HG03159 (cell line): ENCODE data around the gene PRRT1.

Experiments used
- ATAC-seq: cut with Tn5 transposase; IDR thresholded peaks from one replicate; pipeline ENCODE4 v1.9.1; 2021; ENCODE audit warnings: mild to moderate bottlenecking, moderate library complexity; ENCODE audit not compliant: unreplicated experiment

PRRT1 gene

GRCh38 chr6:32175711-32176475 lies 24.2 kb upstream of the PRRT1 start, which contains the start of gene AGPAT1:
TSS of gene AGPAT1 (minus strand) at chr6:32176084. CDS start at chr6:32171496, 4,588 bp downstream.
- peak; percentile 36 for ATAC-seq

DNA sequence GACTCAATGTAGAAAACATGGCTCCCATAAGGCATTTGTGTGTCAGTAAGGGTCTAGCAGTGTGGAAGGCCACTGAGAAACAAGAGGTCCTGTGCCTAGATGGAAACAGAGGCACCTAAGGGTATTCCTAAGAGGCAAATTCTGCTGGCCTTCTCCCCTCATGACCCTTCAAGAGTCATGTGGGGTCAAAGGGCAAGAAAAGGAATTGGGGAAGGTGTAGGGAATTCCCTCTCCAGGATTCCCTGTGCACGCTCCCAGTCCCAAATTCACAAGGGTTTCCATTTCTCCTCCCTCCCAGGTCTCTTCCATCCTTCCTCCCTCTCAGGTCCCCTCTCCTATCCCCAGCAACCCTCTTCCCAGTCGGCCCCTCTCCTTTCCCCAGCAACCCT lies 23.6 kb upstream of the PRRT1 start:
- ATAC-seq, result no peak

- no peak for ATAC-seq
These were observed 22.7 kb upstream of the PRRT1 start for GRCh38 chr6:32174416-32174815.

DNA sequence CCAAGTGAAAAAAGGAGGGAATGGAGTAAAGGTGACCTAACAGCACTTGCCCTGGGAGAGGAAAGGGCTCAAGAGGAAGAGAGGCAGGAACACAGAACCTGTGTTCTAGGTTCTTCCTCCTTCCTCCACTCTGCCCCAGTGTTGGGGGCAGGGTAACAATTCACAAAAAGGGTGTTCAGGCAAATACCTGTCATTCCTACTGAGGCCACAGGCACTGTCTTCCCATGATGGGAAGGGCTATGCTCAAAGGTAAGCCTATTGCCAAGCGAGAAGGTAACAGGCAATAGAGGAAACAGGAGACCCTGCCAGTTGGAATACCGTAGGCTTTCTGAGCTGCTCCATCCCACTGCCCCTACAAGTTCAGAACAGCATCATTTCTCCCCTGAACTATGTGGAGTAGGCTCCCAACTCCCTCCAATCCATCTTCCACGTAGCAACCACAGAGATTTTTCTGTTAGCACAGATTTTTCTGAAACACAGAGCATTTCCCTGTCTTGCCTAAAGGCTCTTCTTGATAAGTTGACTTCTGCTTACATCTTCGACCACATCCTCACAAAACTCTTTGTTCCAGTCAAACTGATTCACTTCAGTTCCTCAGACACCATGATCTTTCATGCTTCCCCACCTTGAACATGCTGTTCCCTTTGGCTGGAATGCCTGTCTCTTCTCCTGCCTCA lies 21.4 kb upstream of the PRRT1 start:
- ATAC-seq, result no peak

GRCh38 chr6:32171234-32171633 lies 19.5 kb upstream of the PRRT1 start:
- no peak for ATAC-seq

GRCh38 chr6:32170294-32170693 lies 18.6 kb upstream of the PRRT1 start:
- no peak for ATAC-seq

GRCh38 chr6:32168807-32169591 lies 17.3 kb upstream of the PRRT1 start:
- no peak for ATAC-seq

- ATAC-seq, result no peak
These were observed 16.6 kb upstream of the PRRT1 start for GRCh38 chr6:32168350-32168749.

- ATAC-seq, result no peak
These were observed 16.1 kb upstream of the PRRT1 start for GRCh38 chr6:32167761-32168262.

DNA sequence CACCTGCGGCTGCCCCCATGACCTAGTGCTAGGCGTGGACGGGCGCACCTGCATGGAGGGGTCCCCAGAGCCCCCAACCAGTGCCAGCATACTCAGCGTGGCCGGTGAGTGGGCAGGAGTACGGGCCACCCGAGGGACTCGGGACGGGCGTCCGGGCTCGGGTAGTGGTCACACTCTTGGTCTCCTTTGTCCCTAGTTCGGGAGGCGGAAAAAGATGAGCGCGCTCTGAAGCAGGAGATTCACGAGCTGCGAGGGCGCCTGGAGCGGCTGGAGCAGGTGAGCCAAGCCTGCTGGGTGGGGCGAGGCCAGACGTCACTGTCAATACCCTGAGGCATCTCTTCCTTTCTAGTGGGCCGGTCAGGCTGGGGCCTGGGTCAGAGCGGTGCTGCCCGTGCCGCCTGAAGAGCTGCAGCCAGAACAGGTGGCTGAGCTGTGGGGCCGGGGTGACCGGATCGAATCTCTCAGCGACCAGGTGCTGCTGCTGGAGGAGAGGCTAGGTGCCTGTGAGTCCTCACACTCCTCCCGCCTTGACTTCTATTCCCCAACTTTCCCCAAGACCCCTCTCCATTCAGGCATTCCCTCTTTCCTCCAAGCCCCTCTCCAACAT lies 15.5 kb upstream of the PRRT1 start:
- ATAC-seq, result no peak

GRCh38 chr6:32166411-32167061 lies 14.8 kb upstream of the PRRT1 start:
- no peak for ATAC-seq

GRCh38 chr6:32164295-32164694 lies 12.6 kb upstream of the PRRT1 start, which contains the start of gene EGFL8:
TSS of gene EGFL8 (plus strand) at chr6:32164595. CDS start at chr6:32166166, 1,571 bp downstream.
- ATAC-seq, result no peak

GRCh38 chr6:32163559-32164258 lies 12.0 kb upstream of the PRRT1 start:
- no peak for ATAC-seq

DNA sequence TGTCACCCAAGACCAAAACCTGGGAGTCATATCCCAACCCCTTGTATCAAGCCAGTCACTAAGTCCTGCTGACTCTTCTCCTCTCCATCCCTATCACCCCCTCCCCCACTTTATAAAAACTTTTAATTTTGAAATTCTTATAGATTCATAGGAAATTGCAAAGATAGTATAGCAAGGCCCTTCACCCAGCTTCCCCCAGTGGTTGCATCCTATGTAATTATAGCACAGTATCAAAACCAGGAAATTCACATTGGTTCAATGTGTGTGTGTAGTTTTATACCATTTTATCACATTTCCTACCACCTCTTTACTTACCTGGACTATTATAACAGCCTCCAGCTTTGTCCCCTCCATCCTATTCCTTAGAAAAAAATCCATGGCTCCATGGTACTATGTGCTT lies 6.3 kb upstream of the PRRT1 start:
- no peak for ATAC-seq

DNA sequence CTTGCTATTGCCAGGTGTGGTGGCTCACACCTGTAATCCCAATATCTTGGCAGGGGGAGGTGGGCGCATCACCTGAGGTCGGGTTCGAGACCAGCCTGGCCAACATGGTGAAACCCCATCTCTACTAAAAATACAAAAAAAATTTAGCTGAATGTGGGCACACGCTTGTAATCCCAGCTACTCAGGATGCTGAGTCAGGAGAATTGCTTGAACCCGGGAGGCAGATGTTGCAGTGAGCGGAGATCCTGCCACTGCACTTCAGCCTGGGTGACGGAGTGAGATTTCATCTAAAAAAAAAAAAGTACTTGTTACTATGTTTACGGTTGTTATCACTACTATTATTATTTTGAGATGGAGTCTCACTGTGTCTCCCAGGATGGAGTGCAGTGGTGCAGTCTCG lies 5.2 kb upstream of the PRRT1 start:
- no peak for ATAC-seq

GRCh38 chr6:32154514-32155161 lies 2.9 kb upstream of the PRRT1 start:
- peak; percentile 78 for ATAC-seq

DNA sequence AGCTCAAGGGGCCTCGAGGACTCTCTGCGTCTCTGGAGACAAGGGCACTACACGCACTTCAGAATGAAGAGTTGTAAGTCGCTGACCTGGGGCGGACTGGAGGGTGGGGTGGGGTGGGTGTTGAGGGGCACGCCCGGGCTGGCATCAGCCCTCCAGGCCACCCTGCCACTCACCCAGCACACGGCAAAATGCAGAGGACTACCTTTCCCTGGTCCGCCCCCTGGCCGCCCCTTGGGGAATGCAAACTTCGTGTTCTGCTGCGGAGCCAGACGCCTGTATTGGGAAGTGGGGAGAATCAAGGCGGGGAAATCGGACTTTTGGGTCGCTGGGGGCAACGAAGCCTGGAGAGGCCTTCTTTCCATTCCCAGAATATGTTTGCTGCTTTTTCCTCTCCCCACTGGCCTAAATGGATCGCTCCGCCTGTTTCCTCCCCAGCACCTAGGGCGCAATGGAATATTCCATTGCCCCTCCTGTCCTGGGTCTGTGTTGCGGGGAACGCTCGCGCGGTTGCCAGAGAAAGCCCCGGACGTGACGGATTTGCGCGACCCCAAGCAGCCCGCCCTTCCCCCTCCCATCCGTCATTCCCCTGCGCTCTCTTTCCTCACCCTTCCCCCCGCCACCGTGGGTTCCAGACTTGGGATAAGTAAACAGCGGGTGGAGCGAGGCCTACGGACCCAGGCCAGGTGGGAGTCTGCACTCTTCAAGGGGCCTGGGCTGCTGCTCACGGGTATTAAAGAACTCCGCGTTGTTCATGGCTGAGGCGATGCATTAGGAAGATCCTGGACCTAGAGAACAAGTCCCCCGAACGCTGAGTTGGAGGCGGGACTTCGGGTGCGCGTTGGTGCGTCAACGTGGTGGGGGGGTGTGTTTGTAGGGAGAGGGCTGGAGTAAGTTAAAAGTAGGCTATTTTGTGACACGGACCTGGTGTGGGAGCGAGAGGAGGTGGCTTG lies 2.1 kb upstream of the PRRT1 start, which contains the start of gene PPT2:
PPT2 (plus strand) TSS at position 578 of the 950 bp plus-strand sequence. CDS start 454 bp downstream, outside the sequence.
- peak; percentile 28 for ATAC-seq
